Activated CD4-positive, alpha-beta T cell treated with anti-CD3 and anti-CD28 coated beads, Interleukin-2, amount 50 U/mL, for 1 hour (primary cell): Measurements from ENCODE around the gene BCR.

Source experiments
- DNase-seq: peaks from one replicate; pipeline ENCODE4 v3.0.0-alpha.2; 2020

BCR gene

GRCh38 chr22:23151827-23152226 is 28.5 kb upstream of the BCR start:
- DNase-seq: no peak

- DNase-seq: no peak
These were observed 27.8 kb upstream of the BCR start for GRCh38 chr22:23152238-23153114.

GRCh38 chr22:23153994-23154393 is 26.3 kb upstream of the BCR start:
- DNase-seq: no peak

- no peak for DNase-seq
These were observed 25.8 kb upstream of the BCR start for GRCh38 chr22:23154461-23154860.

GRCh38 chr22:23155143-23155542 is 25.2 kb upstream of the BCR start:
- no peak for DNase-seq

GRCh38 chr22:23155831-23156230 is 24.5 kb upstream of the BCR start:
- no peak for DNase-seq

- DNase-seq: no peak
These were observed 24.0 kb upstream of the BCR start for GRCh38 chr22:23156286-23156685.

- DNase-seq: no peak
These were observed 22.5 kb upstream of the BCR start for GRCh38 chr22:23157560-23158515.

GRCh38 chr22:23158516-23159290 is 21.6 kb upstream of the BCR start:
- DNase-seq: no peak

- no peak for DNase-seq
These were observed 21.0 kb upstream of the BCR start for GRCh38 chr22:23159291-23159630.

GRCh38 chr22:23161029-23161428 is 19.3 kb upstream of the BCR start:
- DNase-seq: no peak

GRCh38 chr22:23161574-23161973 is 18.7 kb upstream of the BCR start:
- DNase-seq: no peak

- DNase-seq: no peak
These were observed 16.6 kb upstream of the BCR start for GRCh38 chr22:23163665-23164064.

- no peak for DNase-seq
These were observed 16.2 kb upstream of the BCR start for GRCh38 chr22:23164091-23164490.

- no peak for DNase-seq
These were observed 14.1 kb upstream of the BCR start for GRCh38 chr22:23166042-23166831.

GRCh38 chr22:23166841-23167616 is 13.3 kb upstream of the BCR start:
- DNase-seq: no peak

- DNase-seq: no peak
These were observed 11.8 kb upstream of the BCR start for GRCh38 chr22:23168391-23169042.

- DNase-seq: no peak
These were observed 11.3 kb upstream of the BCR start for GRCh38 chr22:23169043-23169406.

- no peak for DNase-seq
These were observed 4.3 kb upstream of the BCR start for GRCh38 chr22:23175817-23176644.

GRCh38 chr22:23176645-23177027 is 3.7 kb upstream of the BCR start:
- DNase-seq: no peak
